CD14-positive monocyte (primary cell): ENCODE results near the gene GNRHR. TPM values are rescaled to one million over a fixed set of nuclear protein-coding genes. Genes with fewer than 3 reads are reported as not detected.

Source experiments
- DNase-seq, 3 donors: peaks; one replicate each; pipeline ENCODE4 v3.0.0-alpha.2; 2011 to 2022
- H2AFZ ChIP-seq: 2 replicates; pipeline ENCODE4 v1.6.0; 2012; ENCODE audit warnings: mild to moderate bottlenecking, low read depth, low read length, inconsistent platforms; ENCODE audit not compliant: insufficient read depth, poor library complexity, severe bottlenecking
- H3K27ac ChIP-seq, 2 donors: 1 replicate in 1 of 2; 2 replicates in 1 of 2; pipeline ENCODE4 v1.5.1; 2012 to 2013; ENCODE audit warnings: low read length in 2 of 2, control low read depth in 1 of 2, inconsistent platforms in 1 of 2, low read depth in 1 of 2, mild to moderate bottlenecking in 1 of 2
- H3K27me3 ChIP-seq, 2 donors: one replicate each; pipeline versions ENCODE4 v1.6.0 to v1.6.1; 2011 to 2013; ENCODE audit warnings: low read length in 2 of 2; ENCODE audit not compliant: control insufficient read depth in 2 of 2, insufficient read depth in 2 of 2
- H3K36me3 ChIP-seq, 2 donors: replicated peaks in 1 of 2; 1 replicate in 1 of 2; 2 replicates in 1 of 2; pipeline versions ENCODE4 v1.5.1 to v1.6.1; 2012 to 2013; ENCODE audit warnings: low read length in 2 of 2, control low read depth in 1 of 2, inconsistent platforms in 1 of 2, mild to moderate bottlenecking in 1 of 2; ENCODE audit not compliant: insufficient read depth in 2 of 2, control insufficient read depth in 1 of 2
- H3K4me1 ChIP-seq, 2 donors: 1 replicate in 1 of 2; 2 replicates in 1 of 2; pipeline versions ENCODE4 v1.5.1 to v1.6.1; 2012 to 2013; ENCODE audit warnings: low read length in 2 of 2, control low read depth in 1 of 2, inconsistent platforms in 1 of 2, mild to moderate bottlenecking in 1 of 2, moderate library complexity in 1 of 2; ENCODE audit not compliant: insufficient read depth in 2 of 2, control insufficient read depth in 1 of 2
- H3K4me2 ChIP-seq: replicated peaks from 2 replicates; pipeline ENCODE3; 2012; ENCODE audit warnings: low read length, moderate library complexity, mild to moderate bottlenecking; ENCODE audit not compliant: poor library complexity, severe bottlenecking; ENCODE audit errors: extremely low read depth
- H3K4me3 ChIP-seq, 3 experiments: fragments of 200-600 bp in 1 of 3; sonication (generic) in 1 of 3; replicated peaks in 1 of 3; 1 replicate in 2 of 3; 2 replicates in 1 of 3; pipeline ENCODE4 v1.5.1; 2011 to 2013; ENCODE audit warnings: low read length in 3 of 3, mild to moderate bottlenecking in 3 of 3, control low read depth in 2 of 3, low read depth in 2 of 3, inconsistent platforms in 1 of 3, moderate library complexity in 1 of 3
- H3K79me2 ChIP-seq: 2 replicates; pipeline ENCODE4 v1.6.0; 2012; ENCODE audit warnings: mild to moderate bottlenecking, control low read depth, inconsistent platforms, low read length, moderate library complexity; ENCODE audit not compliant: insufficient read depth
- H3K9ac ChIP-seq: 2 replicates; pipeline ENCODE4 v1.6.0; 2017; ENCODE audit warnings: low read length, mild to moderate bottlenecking; ENCODE audit not compliant: insufficient read depth, poor library complexity, severe bottlenecking
- H3K9me3 ChIP-seq, 2 donors: replicated peaks in 1 of 2; 1 replicate in 1 of 2; 2 replicates in 1 of 2; pipeline versions ENCODE4 v1.5.1 to v1.6.1; 2012 to 2013; ENCODE audit warnings: low read length in 2 of 2, control low read depth in 1 of 2; ENCODE audit not compliant: control insufficient read depth in 1 of 2, insufficient read depth in 1 of 2
- H4K20me1 ChIP-seq: 2 replicates; pipeline ENCODE4 v1.6.0; 2012; ENCODE audit warnings: mild to moderate bottlenecking, low read length, control low read depth, moderate library complexity; ENCODE audit not compliant: insufficient read depth
- H3K27ac Mint-ChIP-seq, 7 donors: one replicate each; pipeline ENCODE4 v1.8.0; 2020; ENCODE audit warnings: mild to moderate bottlenecking in 7 of 7, mixed read lengths in 7 of 7, moderate library complexity in 6 of 7, inconsistent platforms in 2 of 7
- H3K27me3 Mint-ChIP-seq, 3 donors: one replicate each; pipeline ENCODE4 v1.8.0; 2021 to 2022; ENCODE audit warnings: low read depth in 3 of 3, mild to moderate bottlenecking in 3 of 3, mixed read lengths in 3 of 3, moderate library complexity in 3 of 3, inconsistent platforms in 1 of 3
- H3K36me3 Mint-ChIP-seq, 2 donors: one replicate each; pipeline ENCODE4 v1.8.0; 2020; ENCODE audit warnings: mixed read lengths in 2 of 2, inconsistent platforms in 1 of 2, mild to moderate bottlenecking in 1 of 2
- H3K4me1 Mint-ChIP-seq: one replicate; pipeline ENCODE4 v1.8.0; 2020; ENCODE audit warnings: mild to moderate bottlenecking, mixed read lengths
- H3K4me3 Mint-ChIP-seq, 2 donors: one replicate each; pipeline ENCODE4 v1.8.0; 2020; ENCODE audit warnings: mild to moderate bottlenecking in 2 of 2, mixed read lengths in 2 of 2, moderate library complexity in 1 of 2
- H3K9me3 Mint-ChIP-seq, 7 donors: one replicate each; pipeline ENCODE4 v1.8.0; 2020 to 2022; ENCODE audit warnings: mixed read lengths in 7 of 7, mild to moderate bottlenecking in 6 of 7, moderate library complexity in 6 of 7, inconsistent platforms in 2 of 7
- WGBS: methylation state at CpG from one replicate; pipeline ENCODE4 v1.1.5; 2013; ENCODE audit warnings: missing lambda C conversion rate; ENCODE audit not compliant: insufficient coverage; 5-methylcytosine and 5-hydroxymethylcytosine counted together
- intact Hi-C, 2 donors: fragments of 100-400 bp; cut with micrococcal nuclease; formaldehyde crosslinking; loops; one replicate each; pipeline versions ENCODE4 v1.15.0 to v1.15.1; 2023
- polyA plus RNA-seq, 3 donors: library from polyadenylated mRNA; depleted of rRNA in 1 of 3; unstranded in 2 of 3; stranded (reverse) in 1 of 3; fragments of 300-500 nt in 2 of 3; fragments of >200 nt in 1 of 3; fragmentation: Illumina TruSeq in 2 of 3; gene quantifications; 1 replicate in 2 of 3; 2 replicates in 1 of 3; pipeline ENCODE4 v1.2.3, GENCODE V29; 2012 to 2021
- TF ChIP-seq, protein P1 (sequence below): fragments of 200-600 bp; IDR thresholded peaks from one replicate; pipeline ENCODE4 v1.8.0; 2022; ENCODE audit warnings: antibody characterized with exemption, mild to moderate bottlenecking

The GNRHR gene
- polyA plus RNA-seq, 3 donors: not detected

DNA sequence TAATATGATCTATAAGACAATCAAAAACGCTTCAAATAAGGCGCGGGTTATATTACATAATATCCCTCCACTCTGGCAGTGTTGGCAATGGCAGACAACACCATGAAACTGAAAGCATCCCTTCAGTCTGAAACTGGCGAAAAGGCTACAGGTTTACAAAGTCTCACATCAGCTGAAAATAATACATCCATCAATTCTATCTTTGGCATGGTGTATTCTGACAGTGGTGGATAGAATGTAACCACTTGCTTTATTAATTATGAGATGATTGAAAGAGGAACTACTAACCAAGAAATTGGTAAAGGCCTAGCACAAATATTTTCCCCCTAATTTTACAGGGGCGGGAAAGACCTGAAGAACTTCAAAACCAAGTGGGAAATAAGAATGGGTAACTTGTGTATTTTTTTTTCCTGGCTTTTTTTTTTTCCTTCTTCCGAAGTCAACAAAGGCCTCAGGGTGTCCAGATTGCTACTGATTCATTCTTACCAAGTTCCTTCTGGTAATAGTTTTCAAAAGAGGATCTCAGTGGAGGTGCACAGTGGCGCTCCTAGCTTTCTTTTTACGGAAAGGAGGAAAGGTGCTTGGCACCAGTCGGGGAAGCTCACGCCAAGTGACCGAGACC lies 54.0 kb downstream of the GNRHR start:
- Histone ChIP-seq H3K9ac (peak overlapping the region; percentile 89), H3K4me3 (peak overlapping the region; percentile 75 to 96 (median 75)), H3K9me3 (no peaks in the 10 kb centered on the region), H3K27me3 (no peaks in the 10 kb centered on the region), H4K20me1 (peaks cover 7% of the 10 kb centered on the region), H3K36me3 (peaks cover 5 to 9% of the 10 kb centered on the region in 2 donors), H2AFZ (peak overlapping the region; percentile 75), H3K79me2 (peaks cover 61% of the 10 kb centered on the region), H3K4me2 (peak overlapping the region; percentile 93), H3K4me1 (peaks cover 17 to 21% of the 10 kb centered on the region in 2 donors), H3K27ac (peak overlapping the region; percentile 90 to 96)
- TF ChIP-seq, protein P1, sequence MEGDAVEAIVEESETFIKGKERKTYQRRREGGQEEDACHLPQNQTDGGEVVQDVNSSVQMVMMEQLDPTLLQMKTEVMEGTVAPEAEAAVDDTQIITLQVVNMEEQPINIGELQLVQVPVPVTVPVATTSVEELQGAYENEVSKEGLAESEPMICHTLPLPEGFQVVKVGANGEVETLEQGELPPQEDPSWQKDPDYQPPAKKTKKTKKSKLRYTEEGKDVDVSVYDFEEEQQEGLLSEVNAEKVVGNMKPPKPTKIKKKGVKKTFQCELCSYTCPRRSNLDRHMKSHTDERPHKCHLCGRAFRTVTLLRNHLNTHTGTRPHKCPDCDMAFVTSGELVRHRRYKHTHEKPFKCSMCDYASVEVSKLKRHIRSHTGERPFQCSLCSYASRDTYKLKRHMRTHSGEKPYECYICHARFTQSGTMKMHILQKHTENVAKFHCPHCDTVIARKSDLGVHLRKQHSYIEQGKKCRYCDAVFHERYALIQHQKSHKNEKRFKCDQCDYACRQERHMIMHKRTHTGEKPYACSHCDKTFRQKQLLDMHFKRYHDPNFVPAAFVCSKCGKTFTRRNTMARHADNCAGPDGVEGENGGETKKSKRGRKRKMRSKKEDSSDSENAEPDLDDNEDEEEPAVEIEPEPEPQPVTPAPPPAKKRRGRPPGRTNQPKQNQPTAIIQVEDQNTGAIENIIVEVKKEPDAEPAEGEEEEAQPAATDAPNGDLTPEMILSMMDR: no peak
- Mint-ChIP-seq H3K36me3 (peaks cover 13 to 22% of the 10 kb centered on the region in 2 donors), H3K27ac (peak overlapping the region; percentile 92 to 97 (median 95)), H3K9me3 (peaks cover 0 to 4% (median 0%) of the 10 kb centered on the region in 7 donors), H3K27me3 (no peaks in the 10 kb centered on the region), H3K4me1 (peaks cover 24% of the 10 kb centered on the region), H3K4me3 (peak overlapping the region; percentile 90 to 94)
- WGBS: 0% methylated on average over 3 of the region's 11 CpGs
- intact Hi-C loops: no loop called here
- DNase-seq: peak; percentile 21 to 53 (median 28)

DNA sequence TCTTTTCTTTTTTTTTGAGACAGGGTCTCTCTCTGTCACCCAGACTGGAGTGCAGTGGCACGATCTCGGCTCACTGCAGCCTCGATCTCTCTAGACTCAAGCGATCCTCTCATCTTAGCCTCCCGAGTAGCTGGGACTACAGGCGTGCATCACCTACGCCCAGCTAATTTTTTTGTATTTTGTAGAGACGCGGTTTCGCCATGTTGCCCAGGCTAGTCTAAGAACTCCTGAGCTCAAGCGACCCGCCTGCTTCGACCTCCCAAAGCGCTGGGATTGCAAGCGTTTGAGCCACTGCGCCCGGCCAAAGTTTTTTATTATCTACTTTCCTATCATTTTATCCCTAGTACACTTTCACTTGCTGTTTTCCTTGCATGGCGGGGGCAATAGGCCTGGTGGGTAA lies 54.6 kb downstream of the GNRHR start:
- no peak overlapping the region for H3K4me3 Mint-ChIP-seq
- 94% methylated on average over 17 of the region's 18 CpGs for WGBS
- peak overlapping the region in 6 of 7 donors; percentile 56 to 97 (median 93) for H3K27ac Mint-ChIP-seq
- Histone ChIP-seq H3K36me3 (peaks cover 5 to 16% of the 10 kb centered on the region in 2 donors), H3K79me2 (peaks cover 67% of the 10 kb centered on the region), H3K4me3 (peak overlapping the region in 1 of 3 experiments; percentile 96), H3K9me3 (no peaks in the 10 kb centered on the region), H3K9ac (no peak overlapping the region), H3K27ac (peak overlapping the region in 1 of 2 donors; percentile 96), H2AFZ (no peak overlapping the region), H3K27me3 (no peaks in the 10 kb centered on the region), H3K4me1 (peaks cover 17 to 21% of the 10 kb centered on the region in 2 donors), H4K20me1 (peaks cover 7% of the 10 kb centered on the region), H3K4me2 (peak overlapping the region; percentile 93)
- no peaks in the 10 kb centered on the region for H3K9me3 Mint-ChIP-seq
- H3K4me1 Mint-ChIP-seq: peaks cover 21% of the 10 kb centered on the region
- DNase-seq: no peak
- intact Hi-C loops: loop anchor here in 1 of 2 donors (10.0 kb wide), 1 partner anchor 155 kb away; the partner anchor contains the start of gene CENPC
- H3K27me3 Mint-ChIP-seq: no peaks in the 10 kb centered on the region
- H3K36me3 Mint-ChIP-seq: peaks cover 16 to 24% of the 10 kb centered on the region in 2 donors
- TF ChIP-seq, protein P1: no peak
